ENCODE measurements around the gene VSX1.

The VSX1 gene

DNA sequence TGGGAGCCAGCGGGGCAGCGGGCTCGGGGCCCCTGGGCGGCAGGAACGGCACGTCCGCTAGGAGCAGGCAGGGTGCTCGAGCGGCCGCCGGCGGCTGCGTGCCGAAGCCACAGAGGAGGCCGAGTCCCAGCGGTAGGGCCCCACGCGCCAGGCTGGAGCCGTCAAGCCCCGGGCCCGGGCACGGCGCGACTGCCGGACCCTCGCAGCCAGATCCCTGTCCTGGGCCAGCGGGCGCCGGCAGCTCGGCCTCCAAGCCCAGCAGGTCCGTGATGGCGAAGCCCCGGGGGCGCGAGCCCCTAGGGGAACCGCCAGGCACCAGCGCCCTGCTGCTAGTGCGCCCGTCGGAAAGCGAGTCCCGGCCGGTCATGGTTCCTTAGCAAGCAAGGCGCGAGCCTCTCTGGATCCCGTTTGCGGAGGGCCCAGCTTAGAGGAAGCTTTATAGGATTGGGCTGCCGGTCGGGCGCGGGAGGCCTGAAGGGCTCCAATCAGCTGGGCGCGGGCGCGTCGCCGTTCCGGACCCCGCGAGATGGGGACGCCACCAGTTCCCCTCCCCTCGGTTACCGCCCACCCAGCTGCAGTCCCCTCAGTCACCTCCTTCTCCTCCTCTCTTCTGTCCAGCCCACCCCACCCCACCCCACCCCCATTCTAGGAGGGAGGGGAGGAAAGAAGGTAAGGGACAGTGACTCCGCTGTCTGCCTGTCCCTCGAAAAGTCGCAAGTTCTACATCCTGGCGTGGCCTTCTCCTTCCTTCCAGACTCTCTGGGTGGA lies at the start of gene VSX1:
Gene VSX1 (minus strand): TSS at position 412 of the 768 bp plus-strand sequence. CDS start 45 bp downstream, at position 367.
- no peak for DNase-seq

DNA sequence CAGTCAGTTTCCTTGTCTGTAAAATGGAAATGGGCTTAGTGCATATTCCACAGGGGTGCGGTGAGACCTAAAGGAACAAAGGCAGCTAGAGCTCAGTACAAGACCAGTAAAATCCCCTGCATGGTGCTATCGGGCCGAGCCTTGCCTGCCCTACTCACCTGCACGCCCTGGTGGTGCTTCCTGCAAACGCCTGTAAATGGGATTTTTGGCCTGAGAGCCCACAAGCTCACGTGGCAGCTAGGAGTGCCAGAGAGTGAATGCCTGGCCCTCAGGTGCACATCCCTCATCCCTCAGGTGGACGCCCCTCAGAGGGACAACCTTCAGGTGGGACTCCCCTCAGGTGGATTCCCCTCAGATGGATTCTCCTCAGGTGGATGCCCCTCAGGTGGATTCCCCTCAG lies 48.0 kb upstream of the VSX1 start:
- no peak for DNase-seq

DNA sequence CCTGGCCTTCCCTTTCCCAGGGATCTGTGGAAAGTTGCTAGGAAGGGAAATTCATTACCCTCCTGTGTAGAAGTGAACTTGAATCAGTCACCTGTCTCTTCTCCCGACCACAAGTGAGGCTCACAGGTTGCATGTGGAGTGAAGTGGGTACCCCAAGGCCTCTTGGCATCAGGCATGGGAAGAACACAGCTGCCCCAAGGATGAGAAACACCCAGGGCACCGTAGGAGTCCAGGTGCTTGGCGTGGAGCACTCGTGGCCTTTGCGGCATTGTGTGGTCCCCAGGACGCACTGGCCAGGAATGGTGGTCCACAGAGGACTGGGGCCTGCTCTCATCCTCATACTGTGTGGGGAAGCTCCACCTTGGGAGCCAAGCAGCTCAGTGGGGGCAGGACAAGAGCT lies 47.5 kb upstream of the VSX1 start:
- DNase-seq: no peak

DNA sequence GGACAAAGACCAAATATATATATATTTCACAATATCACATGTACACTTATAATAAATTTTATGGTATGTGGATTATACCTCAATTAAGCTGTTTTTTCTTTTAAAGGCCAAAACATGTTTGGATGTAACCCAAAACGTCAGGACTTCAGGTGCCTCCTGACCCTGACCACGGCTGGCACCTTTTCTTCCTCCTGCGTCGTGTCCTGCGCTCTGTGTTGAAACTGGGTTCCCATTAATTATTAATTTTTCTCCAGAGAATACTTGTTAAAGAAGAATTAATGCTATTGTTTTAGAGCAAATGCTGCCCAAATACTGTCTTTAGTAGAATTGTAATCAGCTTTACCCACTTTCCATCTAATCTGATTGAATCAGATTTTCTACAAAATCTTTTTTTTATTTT lies 46.7 kb upstream of the VSX1 start:
- DNase-seq: no peak

DNA sequence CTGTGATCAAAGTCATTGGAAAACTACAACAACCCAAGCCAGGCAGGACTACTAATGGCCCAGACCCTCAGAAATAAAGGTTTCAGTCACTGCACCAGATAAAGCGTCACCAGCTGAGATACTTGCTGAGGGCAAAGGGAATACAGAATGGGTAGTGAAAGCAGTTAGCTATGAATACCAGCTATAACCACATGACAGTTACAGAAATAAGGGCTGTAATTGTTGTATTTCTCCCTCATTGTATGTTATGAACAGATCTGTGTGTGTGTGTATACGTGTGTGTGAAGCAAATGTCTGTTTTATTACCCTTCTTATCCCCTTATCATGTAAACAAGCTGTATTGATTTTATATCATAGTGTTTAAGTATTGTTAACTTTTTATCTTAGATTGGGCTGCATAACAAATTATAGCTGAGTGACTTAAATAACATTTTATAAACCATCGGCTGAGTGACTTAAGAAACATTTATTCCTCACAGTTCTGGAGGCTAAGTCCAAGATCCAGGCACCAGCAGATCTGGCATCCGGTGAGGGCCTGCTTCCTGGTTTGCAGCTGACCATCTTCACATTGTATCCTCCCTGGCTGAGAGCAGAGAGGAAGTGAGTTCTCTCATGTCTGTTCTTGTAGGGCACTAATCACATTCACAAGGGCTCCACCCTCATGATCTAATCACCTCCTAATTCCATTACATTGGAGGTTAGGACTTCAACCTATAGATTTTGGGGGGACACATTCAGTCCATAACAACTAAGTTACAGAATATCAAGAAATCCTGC lies 46.0 kb upstream of the VSX1 start:
- no peak for DNase-seq

DNA sequence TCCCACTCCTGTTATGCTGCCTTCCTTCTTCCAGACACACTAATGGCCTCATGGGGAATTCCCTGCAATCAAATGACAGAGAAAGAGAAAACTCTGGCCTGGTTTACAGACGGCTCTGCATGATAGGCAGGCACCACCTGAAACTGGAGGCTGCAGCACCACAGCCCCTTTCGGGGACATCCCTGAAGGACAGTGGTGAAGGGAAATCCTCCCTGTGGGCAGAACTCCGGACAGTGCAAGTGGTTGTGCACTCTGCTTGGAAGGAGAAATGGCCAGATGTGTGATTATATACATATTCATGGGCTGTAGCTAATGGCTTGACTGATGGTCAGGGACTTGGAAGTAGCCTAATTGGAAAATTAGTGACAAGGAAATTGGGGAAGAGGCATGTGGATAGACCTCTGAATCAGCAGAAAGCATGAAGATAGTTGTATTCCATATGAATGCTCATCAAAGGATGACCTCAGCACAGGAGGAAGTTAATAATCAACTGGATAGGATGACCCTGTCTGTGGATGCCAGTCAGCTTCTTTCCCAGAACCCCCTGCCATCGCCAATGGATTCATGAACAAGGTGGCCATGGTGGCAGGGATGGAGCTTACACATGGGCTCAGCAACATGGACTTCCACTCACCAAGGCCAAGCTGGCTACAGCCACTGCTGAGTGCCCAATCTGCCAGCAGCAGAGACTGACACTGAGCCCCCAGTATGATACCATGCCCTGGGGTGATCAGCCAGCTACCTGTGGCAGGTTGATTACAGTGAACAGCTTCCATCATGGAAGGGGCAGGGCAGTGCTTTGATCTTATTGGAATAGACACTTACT lies 44.5 kb upstream of the VSX1 start:
- DNase-seq: no peak

DNA sequence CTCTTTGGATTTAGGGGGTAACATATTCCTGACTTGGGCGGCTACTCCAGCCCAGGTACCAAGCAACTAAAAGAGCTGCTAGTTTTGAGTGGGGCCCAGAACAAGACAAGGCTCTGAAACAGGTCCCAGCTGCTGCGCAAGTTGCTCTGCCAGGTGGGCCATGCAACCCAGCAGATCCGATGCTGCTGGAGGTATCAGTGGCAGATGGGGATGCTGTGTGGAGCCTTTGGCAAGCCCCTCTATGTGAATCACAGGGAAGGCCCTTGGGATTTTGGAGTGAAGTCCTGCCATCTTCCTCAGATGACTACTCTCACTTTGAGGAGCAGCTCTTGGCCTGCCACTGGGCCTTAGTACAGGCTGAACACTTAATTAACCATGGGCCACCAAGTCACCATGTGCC lies 43.7 kb upstream of the VSX1 start:
- DNase-seq: no peak

DNA sequence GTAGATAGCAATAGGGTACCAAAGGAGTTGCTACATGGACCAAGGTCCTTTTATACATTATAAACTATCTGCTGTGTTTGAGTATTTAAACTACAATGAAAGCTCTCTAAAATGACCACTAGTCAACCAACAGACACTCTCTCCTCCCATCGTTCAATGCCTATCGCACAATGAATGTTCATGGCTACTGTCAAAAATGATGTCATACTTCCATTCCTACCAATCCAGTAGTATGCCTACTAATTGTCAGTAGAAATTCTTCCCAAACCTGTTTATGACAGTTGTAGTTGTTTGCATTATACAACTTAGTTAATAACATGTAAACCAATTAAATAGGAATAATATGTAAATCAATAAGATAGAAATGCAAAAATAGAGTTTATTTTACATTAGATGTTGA lies 39.0 kb upstream of the VSX1 start:
- no peak for DNase-seq

DNA sequence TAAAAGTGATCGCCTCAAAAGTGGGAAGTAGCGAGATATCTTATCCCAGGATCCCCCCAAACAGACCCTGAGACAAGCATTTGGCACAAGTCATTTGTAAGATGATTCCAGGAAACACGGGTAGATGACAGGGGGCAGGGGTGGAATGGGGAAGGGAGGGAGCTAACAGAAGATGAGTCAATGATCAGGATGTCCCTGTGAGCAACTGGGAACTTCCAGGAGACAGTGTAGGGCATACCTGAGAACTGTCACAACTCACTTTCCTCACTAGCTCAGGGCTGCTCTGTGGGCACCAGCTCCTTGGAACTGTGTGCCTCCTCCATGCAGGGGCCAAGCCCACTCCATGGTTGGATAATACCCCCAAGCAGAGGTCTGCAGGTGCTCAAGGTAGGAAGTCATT lies 38.5 kb upstream of the VSX1 start:
- DNase-seq: no peak

DNA sequence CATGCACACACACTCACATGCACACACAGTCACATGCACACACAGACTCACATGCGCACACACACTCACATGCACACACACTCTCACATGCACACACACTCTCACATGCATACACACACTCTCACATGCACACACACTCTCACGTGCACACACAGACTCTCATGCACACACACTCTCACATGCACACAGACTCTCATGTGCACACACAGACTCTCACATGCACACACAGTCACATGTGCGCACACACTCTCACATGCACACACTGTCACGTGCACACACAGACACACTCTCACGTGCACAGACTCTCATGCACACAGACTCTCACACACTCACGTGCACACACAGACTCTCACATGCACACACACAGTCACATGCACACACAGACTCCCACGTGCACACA lies 36.6 kb upstream of the VSX1 start:
- no peak for DNase-seq

DNA sequence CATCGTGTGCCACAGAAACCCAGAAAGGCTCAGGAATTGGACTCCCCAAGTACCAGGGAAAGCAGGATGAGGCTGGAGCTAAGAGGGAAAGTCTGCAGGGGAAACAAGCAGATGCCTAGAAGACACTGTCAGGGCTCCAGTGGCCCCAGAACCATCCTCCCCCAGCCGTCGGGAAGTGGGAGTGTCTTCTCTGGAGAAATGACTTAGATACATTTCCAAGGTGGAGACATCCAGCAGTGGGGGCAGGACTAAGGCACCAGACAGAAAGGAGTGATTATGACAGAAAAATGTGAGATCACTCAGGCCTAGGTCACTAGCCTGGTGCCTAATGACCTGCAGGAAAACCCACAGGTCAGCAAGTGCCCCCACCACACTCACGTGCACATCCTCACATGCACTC lies 36.0 kb upstream of the VSX1 start:
- DNase-seq: no peak

DNA sequence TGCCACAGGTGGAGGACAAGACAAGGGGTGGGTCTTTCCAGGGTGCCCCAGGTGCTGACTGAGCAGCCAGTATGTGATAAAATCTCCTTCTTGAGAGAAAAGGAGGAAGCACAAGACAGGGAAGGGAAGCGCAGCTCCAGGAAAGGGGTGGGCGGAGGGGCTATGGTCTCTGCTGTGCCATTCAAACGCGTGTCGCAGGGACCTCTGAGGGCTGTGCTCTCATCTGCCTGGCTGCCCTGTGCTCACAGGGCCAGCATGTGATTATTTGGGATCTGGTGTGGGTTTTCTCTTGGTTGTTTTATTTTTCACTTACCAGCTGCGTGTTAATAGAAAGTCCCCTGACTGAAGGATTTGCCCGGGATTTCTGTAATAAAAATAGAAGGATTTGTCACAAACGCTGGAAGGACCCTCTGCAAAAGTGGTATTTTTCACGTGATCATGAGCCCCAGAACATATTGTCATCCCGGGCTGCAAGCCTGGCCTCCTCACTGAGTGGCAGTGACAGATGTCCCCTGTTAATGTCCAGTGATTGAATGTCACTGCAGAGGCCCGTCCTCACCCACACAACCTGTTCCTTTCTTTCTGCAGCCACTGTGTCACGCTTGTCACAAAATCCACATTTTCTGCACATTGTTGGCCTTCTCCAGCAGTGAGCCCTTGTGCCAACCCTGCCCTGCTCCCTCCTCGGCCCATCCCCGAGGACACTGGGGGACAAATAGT lies 35.0 kb upstream of the VSX1 start:
- no peak for DNase-seq

DNA sequence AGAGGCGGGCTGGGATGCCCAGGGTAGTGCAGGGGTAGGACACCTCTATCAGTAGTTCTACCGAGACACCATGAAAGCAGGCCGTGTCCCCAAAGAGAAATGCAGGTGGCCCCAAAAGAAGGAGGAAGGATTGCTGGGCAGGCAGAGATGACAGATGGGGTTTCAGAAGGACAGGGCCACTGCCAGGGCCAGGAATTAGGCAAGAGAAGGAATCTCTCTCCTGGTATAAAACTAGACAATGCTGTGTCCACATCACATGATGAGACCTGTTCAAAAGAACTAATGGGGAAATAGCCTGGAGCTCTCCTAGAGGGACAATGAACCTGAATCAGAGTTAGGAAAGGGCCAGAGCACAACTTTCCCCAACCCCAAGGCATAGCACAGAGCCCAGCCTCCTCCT lies 21.6 kb upstream of the VSX1 start:
- DNase-seq: no peak

DNA sequence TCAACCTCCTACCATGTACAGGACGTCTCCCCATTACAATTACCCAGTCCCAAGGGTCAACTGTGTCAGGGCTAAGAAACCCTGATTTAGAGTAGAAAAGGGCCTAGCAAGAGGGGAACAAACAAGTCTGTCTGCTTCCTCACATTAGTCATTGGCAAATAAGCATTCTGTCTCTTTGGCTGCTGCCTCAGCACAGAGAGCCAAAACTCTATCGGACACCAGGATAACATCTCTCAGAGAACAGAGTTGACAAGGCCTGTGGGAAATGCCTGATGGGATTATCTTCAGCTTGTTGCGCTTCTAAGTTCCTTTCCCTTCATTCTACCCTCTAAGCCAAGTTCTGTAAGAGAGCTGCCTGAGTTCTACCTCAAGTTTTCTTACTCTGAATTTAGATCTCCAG lies 19.0 kb upstream of the VSX1 start:
- no peak for DNase-seq

DNA sequence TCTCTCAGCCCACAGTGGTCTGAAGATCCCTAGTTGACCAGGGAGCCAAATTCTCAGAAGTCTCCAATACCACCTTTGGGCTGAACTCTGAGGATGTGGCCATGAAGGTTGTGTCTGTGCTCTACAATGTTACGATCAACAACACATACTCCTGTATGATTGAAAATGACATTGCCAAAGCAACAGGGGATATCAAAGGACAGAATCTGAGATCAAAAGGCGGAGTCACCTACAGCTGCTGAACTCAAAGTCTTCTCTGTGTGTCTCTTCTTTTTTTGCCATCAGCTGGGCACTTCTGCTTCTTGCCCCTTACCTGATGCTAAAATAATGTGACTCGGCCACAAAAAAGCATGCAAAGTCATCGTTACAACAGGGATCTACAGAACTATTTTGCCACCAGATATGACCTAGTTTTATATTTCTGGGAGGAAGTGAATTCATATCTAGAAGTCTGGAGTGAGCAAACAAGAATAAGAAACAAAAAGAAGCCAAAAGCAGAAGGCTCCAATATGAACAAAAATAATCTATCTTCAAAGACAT lies 17.7 kb upstream of the VSX1 start:
- DNase-seq: no peak

DNA sequence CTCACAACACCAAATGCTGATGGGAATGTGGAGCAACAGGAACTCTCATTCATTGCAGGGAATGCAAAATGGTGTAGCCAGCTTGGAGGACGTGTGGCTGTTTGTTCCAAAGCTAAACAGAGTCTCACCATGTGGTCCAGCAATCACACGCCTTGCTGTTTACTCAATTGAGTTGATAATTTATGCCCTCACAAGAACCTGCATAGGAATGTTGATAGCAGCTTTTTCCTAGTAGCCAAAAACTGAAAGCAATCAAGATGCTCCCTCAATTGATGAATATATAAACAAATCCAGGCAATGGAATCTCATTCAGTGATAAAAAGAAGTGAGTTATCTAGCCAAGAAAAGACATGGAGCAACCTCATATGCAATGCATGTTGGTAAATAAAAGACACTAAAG lies 15.6 kb upstream of the VSX1 start:
- DNase-seq: no peak

DNA sequence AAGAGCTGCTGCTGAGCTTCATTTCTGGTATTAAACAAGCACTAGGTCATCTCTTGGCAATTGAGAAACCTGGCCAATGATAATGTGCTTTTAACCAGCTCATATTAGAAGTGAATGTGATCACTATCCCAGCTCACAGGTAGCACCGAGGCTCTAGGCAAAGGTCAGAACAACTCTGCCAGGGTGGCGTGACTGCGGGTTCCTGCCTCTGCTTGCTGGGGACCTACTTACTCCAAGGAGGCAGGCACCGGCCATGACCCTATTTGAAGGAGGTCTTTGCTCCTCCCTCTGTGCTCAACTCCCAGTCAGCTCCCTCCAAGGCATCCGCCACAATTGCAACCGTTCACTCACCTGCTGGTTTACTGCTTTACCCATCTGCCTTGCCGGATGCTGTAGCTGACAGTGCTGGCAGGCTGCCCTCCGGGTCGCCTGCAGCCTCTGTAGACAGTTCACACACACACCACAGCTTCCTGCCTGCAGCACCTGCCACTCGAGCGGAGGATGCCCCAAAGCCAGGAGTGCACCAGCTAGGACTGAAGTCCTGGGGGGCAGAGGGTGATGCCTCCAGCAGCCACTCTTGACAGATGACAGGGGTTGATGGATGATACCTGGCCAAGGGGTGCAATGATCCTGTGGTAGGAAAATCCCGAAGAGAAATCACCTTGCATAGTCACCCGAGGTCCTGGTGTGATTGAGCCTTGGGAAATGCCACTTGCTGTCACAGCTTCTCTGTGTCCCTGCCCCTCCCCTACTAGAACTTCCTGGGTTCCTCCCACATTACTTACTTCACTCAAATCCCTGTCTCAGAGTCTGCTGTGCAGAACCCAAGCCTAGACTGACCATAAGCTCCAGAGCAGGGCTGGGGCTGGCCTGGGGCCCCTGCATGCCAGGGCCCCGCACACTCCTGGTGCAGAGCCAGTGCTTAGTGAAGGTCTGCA lies 8.8 kb upstream of the VSX1 start:
- peak; percentile 18 for DNase-seq

DNA sequence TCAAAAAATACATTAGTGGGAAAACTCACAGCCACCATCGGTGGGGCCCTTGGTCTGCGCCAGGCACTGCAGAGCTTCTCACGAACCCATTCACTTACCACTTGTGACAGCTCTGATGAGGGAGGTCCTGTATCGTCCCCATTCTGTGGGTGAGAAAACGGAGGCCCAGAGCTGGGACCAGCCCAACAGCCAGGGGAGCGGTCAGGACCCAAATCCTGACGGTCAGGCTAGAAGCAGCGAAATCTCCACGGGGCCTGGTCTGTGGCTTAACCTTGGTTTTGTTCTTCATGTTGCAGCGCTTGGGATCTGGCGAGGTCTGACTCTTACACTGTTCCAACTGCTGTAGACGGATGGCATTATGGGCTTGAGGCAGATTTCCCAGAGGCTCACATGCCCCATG lies 7.7 kb upstream of the VSX1 start:
- no peak for DNase-seq

DNA sequence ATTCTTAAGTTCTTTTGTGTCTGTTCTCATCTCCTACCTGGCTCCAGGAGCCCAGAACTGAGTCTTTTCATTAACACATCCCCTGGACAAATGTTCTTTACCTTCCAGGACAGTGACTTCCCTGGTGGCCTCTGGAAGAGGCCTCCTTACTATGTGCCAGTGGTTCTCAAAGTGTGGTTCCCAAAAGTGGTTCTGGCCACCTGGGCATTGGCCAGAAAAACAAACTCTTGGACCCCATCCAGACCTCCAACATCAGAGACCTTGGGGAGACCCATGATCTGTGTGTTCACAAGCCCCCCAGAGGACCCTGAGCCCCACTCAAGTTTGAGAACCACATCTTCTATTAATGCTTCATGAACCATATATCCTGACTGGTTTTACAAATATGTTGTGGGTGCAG lies 7.2 kb upstream of the VSX1 start:
- DNase-seq: no peak

DNA sequence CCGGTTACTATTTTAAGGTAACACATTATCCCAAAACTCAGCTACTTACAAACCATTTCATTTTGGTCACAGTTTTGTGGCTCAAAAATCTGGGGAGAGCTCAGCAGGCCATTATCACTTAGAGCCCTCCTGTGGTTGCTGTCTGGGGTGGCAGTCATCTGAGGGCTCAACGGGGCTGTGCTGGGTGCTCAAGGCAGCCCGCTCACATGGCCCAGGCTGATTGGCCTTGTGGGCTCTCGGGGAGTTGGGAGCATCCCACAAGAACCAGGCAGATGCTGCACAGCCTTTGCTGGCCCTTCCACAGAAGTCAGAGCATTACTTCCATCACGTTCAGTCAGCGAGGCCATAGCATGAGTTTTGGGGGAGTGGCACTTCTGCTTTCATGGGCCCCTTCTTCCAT lies 6.3 kb upstream of the VSX1 start:
- no peak for DNase-seq

DNA sequence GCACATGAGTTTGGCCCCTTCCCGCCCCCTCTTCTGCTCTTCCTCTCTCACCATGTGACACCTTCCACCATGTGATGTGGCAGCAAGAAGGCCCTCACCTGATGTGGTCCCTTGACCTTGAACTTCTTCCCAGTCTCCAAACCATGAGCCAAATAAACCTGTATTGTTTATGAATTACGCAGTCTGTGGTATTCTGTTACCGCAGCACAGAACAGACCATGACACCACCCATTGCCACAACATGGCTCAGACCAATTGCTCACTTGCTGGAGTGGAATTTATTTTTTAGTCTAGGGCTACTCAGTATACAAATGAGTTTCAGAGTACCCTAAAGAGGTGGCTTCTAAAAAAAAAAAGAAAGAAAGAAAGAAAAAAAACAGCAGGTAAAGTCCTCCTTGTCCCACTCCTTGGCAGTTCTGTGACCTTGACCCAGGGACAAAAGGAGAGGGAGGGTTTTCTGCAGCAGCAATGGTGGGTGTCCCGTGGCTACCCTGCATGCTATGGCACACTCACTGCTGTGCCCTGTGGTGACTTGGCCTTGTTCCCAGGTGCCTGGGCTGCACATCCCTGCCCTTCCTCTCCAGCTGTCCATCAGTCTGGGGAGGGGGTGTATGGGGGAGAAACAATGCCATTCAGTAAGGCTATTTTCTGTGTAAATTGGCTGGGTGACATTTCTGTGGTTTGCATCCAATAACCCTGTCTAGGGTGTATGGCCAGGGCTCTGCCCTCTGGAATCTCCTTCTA lies 5.4 kb upstream of the VSX1 start:
- DNase-seq: no peak

Data from NCI-H2107 (cell line).